ENCODE data around the gene STMN3. TPM values are rescaled to one million over a fixed set of nuclear protein-coding genes. Genes with fewer than 3 reads are reported as not detected.
"Not testable (repeated sequence)": the region's sequence is repeated elsewhere in the genome, so short reads cannot be mapped to it uniquely, and the experiment has no call there.

Gene STMN3
- total RNA-seq, 6 donors from 2014 or later, result 2.1 to 16.5 (median 9.1) TPM

- ATAC-seq (ENCODE audit: low FRiP score in 2 of 2), result peak in 1 of 2 donors; percentile 44
- H3K4me1 ChIP-seq, result peaks cover 25 to 63% (median 33%) of the 10 kb centered on the region in 4 donors
- peak; percentile 32 to 77 for DNase-seq
- H3K27ac ChIP-seq, result peak overlapping the region; percentile 51 to 80 (median 70)
- no peaks in the 10 kb centered on the region for H3K27me3 ChIP-seq
- 74 to 78% methylated on average over 13 to 15 of the region's 15 CpGs for WGBS, 2 donors
- H3K4me3 ChIP-seq, result no peak overlapping the region
- H3K36me3 ChIP-seq, result no peaks in the 10 kb centered on the region
- no peaks in the 10 kb centered on the region for H3K9me3 ChIP-seq
- TF ChIP-seq POLR2A (IDR thresholded peaks at IDR 0.05) (no peak), POLR2AphosphoS5 (IDR thresholded peaks at IDR 0.05) (no peak), EP300 (IDR thresholded peaks at IDR 0.05) (no peak)
- TF ChIP-seq, protein P1, sequence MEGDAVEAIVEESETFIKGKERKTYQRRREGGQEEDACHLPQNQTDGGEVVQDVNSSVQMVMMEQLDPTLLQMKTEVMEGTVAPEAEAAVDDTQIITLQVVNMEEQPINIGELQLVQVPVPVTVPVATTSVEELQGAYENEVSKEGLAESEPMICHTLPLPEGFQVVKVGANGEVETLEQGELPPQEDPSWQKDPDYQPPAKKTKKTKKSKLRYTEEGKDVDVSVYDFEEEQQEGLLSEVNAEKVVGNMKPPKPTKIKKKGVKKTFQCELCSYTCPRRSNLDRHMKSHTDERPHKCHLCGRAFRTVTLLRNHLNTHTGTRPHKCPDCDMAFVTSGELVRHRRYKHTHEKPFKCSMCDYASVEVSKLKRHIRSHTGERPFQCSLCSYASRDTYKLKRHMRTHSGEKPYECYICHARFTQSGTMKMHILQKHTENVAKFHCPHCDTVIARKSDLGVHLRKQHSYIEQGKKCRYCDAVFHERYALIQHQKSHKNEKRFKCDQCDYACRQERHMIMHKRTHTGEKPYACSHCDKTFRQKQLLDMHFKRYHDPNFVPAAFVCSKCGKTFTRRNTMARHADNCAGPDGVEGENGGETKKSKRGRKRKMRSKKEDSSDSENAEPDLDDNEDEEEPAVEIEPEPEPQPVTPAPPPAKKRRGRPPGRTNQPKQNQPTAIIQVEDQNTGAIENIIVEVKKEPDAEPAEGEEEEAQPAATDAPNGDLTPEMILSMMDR (IDR thresholded peaks at IDR 0.05), result no peak
Measured at GRCh38 chr20:63635431-63636141, 17.6 kb downstream of the STMN3 start.

- H3K4me1 ChIP-seq, result peaks cover 13 to 54% (median 28%) of the 10 kb centered on the region in 4 donors
- no peaks in the 10 kb centered on the region for H3K9me3 ChIP-seq
- WGBS, 2 donors, result 70% methylated on average over 9 of the region's 9 CpGs
- no peaks in the 10 kb centered on the region for H3K27me3 ChIP-seq
- H3K27ac ChIP-seq, result peak overlapping the region in 2 of 4 donors; percentile 8 to 40
- ATAC-seq (ENCODE audit: low FRiP score in 2 of 2) (no peak), DNase-seq (no peak)
- H3K4me3 ChIP-seq, result no peak overlapping the region
- TF ChIP-seq POLR2AphosphoS5 (IDR thresholded peaks at IDR 0.05) (no peak), EP300 (IDR thresholded peaks at IDR 0.05) (no peak), POLR2A (IDR thresholded peaks at IDR 0.05) (no peak)
- TF ChIP-seq, protein P1 (IDR thresholded peaks at IDR 0.05), result no peak
- no peaks in the 10 kb centered on the region for H3K36me3 ChIP-seq
Measured at GRCh38 chr20:63633732-63634131, 19.5 kb downstream of the STMN3 start.

GRCh38 chr20:63631426-63631825 is 21.8 kb downstream of the STMN3 start:
- peaks cover 18 to 61% (median 22%) of the 10 kb centered on the region in 4 donors for H3K4me1 ChIP-seq

GRCh38 chr20:63630956-63631355 is 22.3 kb downstream of the STMN3 start:
- H3K27me3 ChIP-seq; H3K4me3 ChIP-seq; DNase-seq; ATAC-seq (ENCODE audit: low FRiP score in 2 of 2); H3K9me3 ChIP-seq; H3K36me3 ChIP-seq: not testable (repeated sequence)
- peaks cover 18 to 64% (median 22%) of the 10 kb centered on the region in 4 donors for H3K4me1 ChIP-seq
- peak overlapping the region; percentile 35 to 82 (median 66) for H3K27ac ChIP-seq
- 89 to 98% methylated on average over 6 of the region's 6 CpGs for WGBS, 2 donors

More at GRCh38 chr20:63631426-63631825, 21.8 kb downstream of the STMN3 start:
- not testable (repeated sequence) for H3K9me3 ChIP-seq; DNase-seq; H3K36me3 ChIP-seq; H3K27me3 ChIP-seq; ATAC-seq (ENCODE audit: low FRiP score in 2 of 2); H3K4me3 ChIP-seq
- peak overlapping the region; percentile 35 to 82 (median 66) for H3K27ac ChIP-seq
- WGBS, 2 donors, result 59 to 62% methylated on average over 10 of the region's 10 CpGs
- peak in 1 of 2 donors; percentile 31 for TF ChIP-seq POLR2AphosphoS5 (IDR thresholded peaks at IDR 0.05)
- peak in 1 of 4 donors; percentile 33 for TF ChIP-seq EP300 (IDR thresholded peaks at IDR 0.05)

DNA sequence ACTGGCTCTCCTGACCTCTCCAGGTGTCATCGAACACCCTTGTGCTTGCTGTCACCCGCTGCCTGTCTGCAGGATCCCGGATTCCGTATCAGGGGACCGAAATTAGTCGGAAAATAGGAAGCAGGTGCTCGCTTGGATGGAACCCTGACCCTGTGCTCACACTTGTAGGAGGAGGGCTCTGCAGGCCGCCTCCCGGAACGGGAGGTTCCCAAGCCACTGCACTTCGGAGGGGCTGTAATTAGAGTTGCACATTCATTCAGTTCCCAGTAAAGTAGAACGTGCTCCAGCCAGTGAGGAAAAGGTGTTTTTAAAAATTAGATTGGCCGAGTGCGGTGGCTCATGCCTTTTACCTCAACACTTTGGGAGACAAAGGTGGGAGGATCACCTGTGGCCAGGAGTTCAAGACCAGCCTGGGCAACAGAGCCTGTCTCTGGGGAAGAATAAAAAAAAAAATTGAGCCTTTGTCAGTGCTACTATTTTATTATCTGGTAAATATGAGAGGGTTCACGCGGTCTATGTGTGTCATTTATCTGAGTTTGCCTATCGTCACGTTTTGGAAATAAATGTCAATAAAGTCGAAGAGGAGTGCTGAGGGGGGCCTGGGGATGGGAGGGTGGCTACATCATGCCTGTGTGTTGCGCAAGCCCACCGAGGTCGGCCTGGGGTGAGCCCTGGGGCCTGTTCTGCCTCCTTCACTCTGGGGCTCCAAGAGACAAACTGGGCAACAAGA is 24.8 kb downstream of the STMN3 start:
- peak overlapping the region; percentile 95 to 99 (median 97) for H3K27ac ChIP-seq
- TF ChIP-seq POLR2AphosphoS5 (IDR thresholded peaks at IDR 0.05) (peak in 1 of 2 donors; percentile 29), POLR2A (IDR thresholded peaks at IDR 0.05) (peak in 1 of 4 donors; percentile 26)
- TF ChIP-seq, protein P1 (IDR thresholded peaks at IDR 0.05), result no peak
- H3K4me1 ChIP-seq, result peaks cover 20 to 57% (median 25%) of the 10 kb centered on the region in 4 donors

More for the DNA sequence above, 24.8 kb downstream of the STMN3 start:
- Histone ChIP-seq H3K27me3 (no peaks in the 10 kb centered on the region), H3K9me3 (no peaks in the 10 kb centered on the region), H3K36me3 (no peaks in the 10 kb centered on the region), H3K4me3 (peak overlapping the region; percentile 83 to 100 (median 95))
- ATAC-seq (ENCODE audit: low FRiP score in 2 of 2) (peak; percentile 68 to 78), DNase-seq (peak in 1 of 2 donors; percentile 68)
- WGBS, 2 donors, result 24 to 40% methylated on average over 20 of the region's 22 CpGs
